Esophagus squamous epithelium (tissue), 4 donors: ENCODE results near the gene OPHN1.

Experiments
- CTCF ChIP-seq, 6 experiments: fragments of 450-650 bp in 4 of 6; fragments of 200-600 bp in 2 of 6; sonication (generic) in 2 of 6; IDR thresholded peaks; one replicate each; pipeline ENCODE4 v1.5.1; 2016 to 2019; ENCODE audit warnings: antibody characterized with exemption in 6 of 6, mild to moderate bottlenecking in 4 of 6, moderate library complexity in 4 of 6
- POLR2A ChIP-seq, 4 donors: fragments of 450-650 bp; IDR thresholded peaks; one replicate each; pipeline ENCODE4 v1.6.1; 2017; ENCODE audit warnings: antibody characterized with exemption in 4 of 4, mild to moderate bottlenecking in 4 of 4, moderate library complexity in 3 of 4

GRCh38 chrX:68376373-68376772 lies 56.9 kb downstream of the OPHN1 start:
- TF ChIP-seq CTCF (IDR thresholded peaks at IDR 0.05) (no peak), POLR2A (IDR thresholded peaks at IDR 0.05) (no peak)
